GM20431 (cell line): Measurements from ENCODE around the gene SNCA.

Experiments
- in situ Hi-C: fragments of 300-500 bp; cut with MseI, MboI; formaldehyde crosslinking; loops from one replicate; pipeline ENCODE4 v1.15.0; 2020; ENCODE audit warnings: low sequenced_read_pairs; ENCODE audit not compliant: unreplicated experiment

Gene SNCA

GRCh38 chr4:89820010-89820409, 17.0 kb downstream of the SNCA start:
- in situ Hi-C loops = no loop called here

DNA sequence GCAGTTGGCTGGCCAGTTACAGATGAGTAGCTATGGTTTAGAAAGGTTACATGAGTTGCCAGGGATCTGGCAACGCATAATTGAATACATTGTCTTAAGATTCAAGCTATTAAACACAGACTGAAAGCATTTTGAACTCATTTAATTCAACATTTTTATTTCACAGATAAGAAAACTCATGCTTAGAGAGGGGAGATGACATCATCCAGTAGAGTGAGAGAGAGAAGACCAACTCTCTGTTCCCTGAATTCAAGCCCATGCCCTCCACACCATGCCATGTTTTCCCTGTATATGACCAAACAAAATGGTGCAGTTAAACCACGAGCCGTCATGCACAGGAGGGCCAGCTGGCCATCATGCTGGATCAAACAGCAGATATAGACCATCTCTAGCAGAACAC, 22.6 kb downstream of the SNCA start:
- in situ Hi-C loops = no loop called here

DNA sequence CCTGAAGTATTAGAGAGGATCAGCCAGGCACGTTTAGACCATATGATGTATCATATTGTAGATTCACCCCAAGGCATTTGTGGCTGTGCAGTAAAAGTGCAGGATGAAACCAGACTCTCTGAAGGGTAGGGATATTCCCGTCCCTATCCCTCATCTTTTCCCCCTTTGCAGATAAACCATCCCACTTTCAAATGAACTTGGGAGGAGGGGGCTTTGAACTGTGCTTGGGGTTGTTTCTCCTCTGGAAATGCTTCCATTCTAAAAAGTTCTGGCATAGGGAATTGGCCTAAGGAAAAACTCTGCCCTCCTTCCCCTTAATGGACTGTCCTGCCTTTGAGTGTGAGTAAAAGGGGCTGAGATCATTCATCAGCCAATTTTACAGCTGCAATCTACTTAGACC, 23.8 kb downstream of the SNCA start:
- in situ Hi-C loops = no loop called here

- in situ Hi-C loops = no loop called here
Measured at GRCh38 chr4:89807441-89808140, 29.4 kb downstream of the SNCA start.

DNA sequence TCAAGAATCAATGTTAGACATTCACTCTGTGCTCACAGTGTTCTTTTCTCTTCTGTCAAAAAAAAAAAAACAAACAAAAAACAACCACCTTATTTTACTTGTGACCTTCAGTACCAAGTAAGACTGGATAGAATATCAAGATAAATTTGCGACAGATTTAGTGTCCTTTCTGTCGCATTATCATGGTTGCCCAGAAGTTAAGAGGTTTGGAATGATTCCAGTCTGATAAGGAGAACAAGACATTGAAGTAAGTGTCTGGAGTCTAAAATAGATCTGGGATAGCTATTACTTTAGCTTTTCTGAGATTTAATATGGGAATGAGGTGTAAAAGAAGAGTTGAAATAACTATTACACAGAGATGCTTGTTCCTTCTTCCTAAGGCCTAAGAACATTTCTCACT, 31.7 kb downstream of the SNCA start:
- in situ Hi-C loops = no loop called here

- in situ Hi-C loops = no loop called here
Measured at GRCh38 chr4:89803915-89804314, 33.0 kb downstream of the SNCA start.

GRCh38 chr4:89803036-89803435, 33.9 kb downstream of the SNCA start:
- in situ Hi-C loops = no loop called here

DNA sequence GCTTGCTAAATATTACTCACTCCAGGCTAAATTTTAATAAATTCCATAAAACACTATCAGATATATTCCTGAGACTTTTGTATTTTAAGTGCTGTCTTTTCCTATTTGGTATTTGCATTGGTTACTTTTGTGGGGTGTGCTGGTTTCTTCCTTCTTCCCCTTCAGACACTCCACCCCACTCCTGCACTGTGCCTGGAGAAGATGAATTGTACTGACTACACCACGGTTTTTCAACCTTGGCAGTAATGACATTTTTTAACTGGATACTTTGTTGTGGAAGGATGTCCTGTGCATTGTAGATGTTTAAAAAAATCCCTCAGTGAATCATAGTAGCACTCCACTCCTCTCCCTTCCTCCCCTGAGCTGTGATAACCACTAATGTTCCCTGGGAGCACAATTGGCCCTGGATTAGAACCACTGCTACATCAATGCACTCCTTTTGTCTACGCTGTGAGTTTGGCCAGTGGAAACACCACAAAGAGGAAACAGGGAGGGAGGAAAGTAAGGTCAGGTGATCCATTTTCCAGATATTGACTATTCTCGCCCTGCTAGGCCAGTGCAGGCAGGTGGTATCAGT, 36.3 kb downstream of the SNCA start:
- in situ Hi-C loops = no loop called here

GRCh38 chr4:89800012-89800516, 36.9 kb downstream of the SNCA start:
- in situ Hi-C loops = no loop called here

DNA sequence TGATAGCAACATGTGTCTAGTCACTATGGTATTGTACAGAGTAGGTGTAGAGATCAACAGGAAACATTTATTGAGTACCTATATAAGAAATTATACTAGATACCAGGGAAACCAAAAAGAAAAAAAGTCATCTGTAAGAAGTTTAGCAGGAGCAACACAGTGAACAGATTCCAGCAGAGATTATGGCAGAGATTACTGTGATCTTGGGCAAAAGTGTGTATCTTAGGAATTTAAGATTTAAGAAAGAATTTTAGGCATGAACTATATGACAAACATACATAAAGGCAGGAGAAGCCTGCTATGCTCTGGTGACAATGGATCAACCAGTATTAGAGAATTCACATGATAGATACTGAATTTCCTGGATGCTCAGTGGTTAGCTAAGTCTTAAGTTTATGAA, 37.9 kb downstream of the SNCA start:
- in situ Hi-C loops = no loop called here

DNA sequence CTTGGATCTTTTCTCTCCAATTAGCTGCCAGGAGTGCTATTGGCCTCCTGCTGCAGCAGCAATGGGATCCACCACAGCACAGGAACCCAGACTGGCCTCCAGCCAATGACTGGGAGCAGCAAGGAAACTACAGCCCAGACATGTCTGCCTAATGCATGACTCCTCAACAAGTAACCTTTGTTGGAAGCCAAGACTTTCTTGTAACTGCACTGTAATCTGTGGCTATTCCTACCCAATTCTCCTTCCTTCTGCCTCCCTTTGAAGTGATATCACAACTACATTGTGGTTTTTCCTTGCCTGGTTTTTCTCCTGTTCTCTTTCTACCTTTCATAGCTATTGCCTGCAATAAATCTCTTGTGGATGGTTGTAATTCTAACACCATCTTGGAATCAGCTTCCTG, 39.8 kb downstream of the SNCA start:
- in situ Hi-C loops = no loop called here

DNA sequence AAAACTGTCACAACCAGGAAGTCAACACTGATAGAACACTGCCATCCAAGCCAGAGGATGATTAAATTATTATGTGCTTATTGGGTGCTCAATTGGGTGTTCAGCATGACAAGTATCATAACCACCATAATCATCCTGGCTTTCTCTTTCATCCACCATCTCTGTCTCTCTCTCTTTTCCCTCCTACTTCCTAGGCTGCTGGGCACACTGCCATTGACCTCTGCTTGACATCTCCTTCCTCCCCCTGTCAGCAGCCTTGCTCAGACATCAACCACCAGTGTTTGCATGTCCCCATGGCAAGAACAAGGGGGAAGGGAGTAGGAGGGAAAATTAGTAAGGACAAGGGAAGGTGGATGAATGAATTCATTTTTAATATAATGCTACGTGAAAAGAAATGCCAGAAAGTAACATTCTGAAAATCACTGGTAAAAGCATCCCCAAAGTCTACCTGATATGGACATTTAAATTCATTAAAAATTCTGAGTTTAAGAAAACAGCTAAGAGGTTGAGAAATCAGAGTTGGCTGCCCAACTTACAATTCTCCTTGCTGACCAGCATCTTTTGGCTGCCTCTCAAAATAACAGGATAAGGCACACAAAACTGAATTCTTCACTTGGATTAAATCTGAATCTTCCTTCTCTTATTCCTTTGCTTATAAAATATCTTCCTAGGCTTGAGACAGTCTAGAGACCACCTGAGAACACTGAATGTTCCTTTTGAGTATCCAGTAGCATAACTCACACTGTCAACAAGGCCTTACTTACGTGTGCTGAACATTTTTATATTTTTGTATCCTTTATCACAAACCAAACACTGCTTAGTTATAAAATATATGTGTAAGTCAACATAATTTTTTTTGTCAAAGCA, 48.5 kb downstream of the SNCA start:
- in situ Hi-C loops = no loop called here

- in situ Hi-C loops = no loop called here
Measured at GRCh38 chr4:89784686-89785231, 52.2 kb downstream of the SNCA start.

GRCh38 chr4:89781321-89781720, 55.6 kb downstream of the SNCA start:
- in situ Hi-C loops = no loop called here

- in situ Hi-C loops = no loop called here
Measured at GRCh38 chr4:89773805-89774204, 63.2 kb downstream of the SNCA start.

GRCh38 chr4:89769856-89770255, 67.1 kb downstream of the SNCA start:
- in situ Hi-C loops = no loop called here

GRCh38 chr4:89767924-89768323, 69.0 kb downstream of the SNCA start:
- in situ Hi-C loops = no loop called here

DNA sequence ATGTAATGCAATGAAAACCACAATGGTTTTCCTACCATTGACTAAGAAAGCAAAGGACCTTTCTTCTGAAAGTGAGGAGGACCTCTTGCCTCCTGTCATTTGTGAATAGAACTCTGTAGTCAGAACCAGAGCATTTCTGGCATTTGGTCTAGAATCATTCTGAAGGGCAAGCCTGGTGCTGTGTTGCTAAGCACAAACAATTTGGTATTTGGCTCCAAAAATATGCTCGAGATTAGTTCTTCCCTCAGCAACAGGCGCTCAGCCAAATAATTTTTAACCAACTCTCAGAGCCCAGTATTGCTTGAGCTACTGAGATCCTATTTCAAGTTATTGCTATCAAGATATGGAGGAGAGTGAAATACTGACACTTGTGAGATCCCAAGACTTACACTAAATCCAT, 71.0 kb downstream of the SNCA start:
- in situ Hi-C loops = no loop called here

GRCh38 chr4:89765528-89765927, 71.4 kb downstream of the SNCA start:
- in situ Hi-C loops = no loop called here

GRCh38 chr4:89762311-89762710, 74.7 kb downstream of the SNCA start:
- in situ Hi-C loops = no loop called here

DNA sequence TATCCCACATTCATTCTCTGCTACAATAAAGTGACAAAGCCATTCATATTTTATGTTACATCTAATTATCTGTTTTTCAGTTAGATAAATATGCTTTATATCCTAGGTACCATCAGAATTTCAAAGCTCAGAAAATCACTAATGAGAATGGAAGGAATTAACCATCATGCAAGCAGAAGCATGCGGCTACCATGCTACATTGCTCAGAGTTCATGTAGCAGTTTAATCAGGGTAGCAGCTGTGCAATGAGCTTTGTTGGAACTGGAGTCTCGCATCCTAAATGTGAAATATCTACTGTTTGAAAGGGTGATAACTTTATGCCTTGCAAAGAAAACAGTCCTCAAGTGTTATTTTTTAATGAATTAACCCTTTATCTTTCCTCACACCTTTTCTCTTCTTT, 77.5 kb downstream of the SNCA start:
- in situ Hi-C loops = no loop called here
